Left renal pelvis (tissue), 4 donors: ENCODE measurements around the gene DCAF7. TPM values are rescaled to one million over a fixed set of nuclear protein-coding genes. Genes with fewer than 3 reads are reported as not detected.
A peak's percentile ranks its signal among the peaks of the same experiment; 100 is the strongest.

ENCODE experiments used
- DNase-seq, 4 donors: peaks; one replicate each; pipeline ENCODE4 v3.0.0-alpha.2; 2013; ENCODE audit warnings: low read depth in 4 of 4, low spot score in 3 of 4
- polyA plus RNA-seq, 4 donors: library from polyadenylated mRNA; unstranded; fragments of 120-200 nt; gene quantifications; one replicate each; pipeline ENCODE4 v1.2.1, GENCODE V29; 2013; ENCODE audit not compliant: insufficient read length in 4 of 4

The DCAF7 gene, protein sequence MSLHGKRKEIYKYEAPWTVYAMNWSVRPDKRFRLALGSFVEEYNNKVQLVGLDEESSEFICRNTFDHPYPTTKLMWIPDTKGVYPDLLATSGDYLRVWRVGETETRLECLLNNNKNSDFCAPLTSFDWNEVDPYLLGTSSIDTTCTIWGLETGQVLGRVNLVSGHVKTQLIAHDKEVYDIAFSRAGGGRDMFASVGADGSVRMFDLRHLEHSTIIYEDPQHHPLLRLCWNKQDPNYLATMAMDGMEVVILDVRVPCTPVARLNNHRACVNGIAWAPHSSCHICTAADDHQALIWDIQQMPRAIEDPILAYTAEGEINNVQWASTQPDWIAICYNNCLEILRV
- 100 to 1,000 TPM in 3 of 4 donors, 10 to 100 TPM in 1; 68.7 to 120 (median 110) TPM for polyA plus RNA-seq

DNA sequence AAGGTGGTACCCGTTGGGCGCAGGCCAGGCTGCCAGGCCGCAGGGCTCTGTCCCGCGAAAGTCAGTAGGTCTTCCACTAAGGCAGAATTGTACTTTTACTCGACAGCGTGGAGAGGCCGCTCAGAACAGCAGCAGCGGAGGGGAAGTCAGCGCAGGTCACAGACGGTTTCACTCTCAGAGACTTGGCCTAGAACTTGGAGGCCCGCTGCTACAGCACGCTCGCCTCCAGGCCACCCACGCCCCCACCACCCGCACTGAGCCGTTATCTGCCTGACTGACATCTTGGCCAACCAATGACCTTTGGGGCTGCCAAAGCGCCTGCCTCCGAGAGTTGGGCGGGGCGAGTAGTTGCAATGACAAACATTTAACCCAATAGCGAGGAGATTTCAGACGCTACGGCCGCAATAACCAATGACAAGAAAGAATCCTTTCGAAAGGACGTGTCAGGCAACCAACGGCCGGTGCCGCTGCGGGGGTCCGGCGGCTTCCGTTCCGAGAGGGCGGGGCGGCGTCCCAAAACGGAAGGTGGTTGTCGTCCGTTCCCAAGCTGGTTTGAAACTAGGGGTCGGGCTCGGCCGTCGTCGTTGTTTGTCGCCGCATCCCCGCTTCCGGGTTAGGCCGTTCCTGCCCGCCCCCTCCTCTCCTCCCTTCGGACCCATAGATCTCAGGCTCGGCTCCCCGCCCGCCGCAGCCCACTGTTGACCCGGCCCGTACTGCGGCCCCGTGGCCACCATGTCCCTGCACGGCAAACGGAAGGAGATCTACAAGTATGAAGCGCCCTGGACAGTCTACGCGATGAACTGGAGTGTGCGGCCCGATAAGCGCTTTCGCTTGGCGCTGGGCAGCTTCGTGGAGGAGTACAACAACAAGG, at the start of gene DCAF7:
Gene DCAF7 (plus strand): TSS at position 532 of the 871 bp plus-strand sequence. CDS start 201 bp downstream, at position 733.
- peak; percentile 99 to 100 (median 100) for DNase-seq

DNA sequence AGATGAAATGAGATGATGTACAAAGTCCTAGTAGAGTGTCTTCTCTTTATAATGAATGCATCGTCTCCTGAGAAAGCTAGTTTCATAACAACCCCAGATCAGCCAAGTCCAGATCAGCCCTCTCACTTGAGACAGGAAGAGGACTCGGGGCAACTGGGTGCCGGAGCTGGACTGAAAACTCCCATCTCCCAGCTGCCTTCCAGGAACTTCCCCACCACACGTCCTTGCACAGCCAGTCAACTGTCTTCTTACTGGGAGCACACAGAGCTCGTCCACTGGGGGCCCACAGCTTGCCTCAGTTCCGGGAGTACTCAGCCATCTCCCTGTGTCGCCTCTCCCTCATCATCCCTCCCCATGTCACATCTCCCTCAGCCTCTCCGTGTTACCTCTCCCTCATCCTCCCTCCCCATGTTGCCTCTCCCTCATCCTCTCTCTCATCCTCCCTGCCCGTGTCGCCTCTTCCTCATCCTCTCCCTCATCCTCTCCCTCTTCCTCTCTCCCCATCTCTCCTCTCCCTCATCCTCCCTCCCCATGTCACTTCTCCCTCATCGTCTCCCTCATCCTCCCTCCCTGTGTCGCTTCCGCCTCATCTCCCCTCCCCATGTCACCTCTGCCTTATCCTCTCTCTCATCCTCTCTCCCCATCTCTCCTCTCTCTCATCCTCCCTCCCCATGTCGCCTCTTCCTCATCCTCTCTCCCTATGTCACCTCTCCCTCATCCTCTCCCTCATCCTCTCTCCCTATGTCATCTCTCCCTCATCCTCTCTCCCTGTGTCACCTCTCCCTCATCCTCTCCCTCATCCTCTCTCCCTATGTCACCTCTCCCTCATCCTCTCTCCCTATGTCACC, 49.5 kb upstream of the DCAF7 start:
- no peak for DNase-seq

DNA sequence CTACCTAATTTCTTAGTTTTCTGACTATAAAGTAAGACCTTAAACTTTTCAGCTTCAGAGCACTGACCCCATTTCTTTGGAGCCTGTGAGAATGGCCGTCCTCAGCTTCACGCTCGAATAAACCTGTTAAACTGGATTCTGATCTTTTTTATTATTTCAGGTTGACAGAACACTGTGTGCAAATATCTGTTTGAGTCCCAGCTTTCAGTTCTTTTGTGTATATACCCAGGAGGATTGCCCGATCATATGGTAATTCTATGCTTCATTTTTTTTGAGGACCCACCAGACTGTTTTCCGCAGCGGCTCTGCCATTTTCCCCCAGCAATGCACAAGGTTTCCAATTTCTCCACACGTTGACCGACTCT, 47.0 kb upstream of the DCAF7 start:
- no peak for DNase-seq

DNA sequence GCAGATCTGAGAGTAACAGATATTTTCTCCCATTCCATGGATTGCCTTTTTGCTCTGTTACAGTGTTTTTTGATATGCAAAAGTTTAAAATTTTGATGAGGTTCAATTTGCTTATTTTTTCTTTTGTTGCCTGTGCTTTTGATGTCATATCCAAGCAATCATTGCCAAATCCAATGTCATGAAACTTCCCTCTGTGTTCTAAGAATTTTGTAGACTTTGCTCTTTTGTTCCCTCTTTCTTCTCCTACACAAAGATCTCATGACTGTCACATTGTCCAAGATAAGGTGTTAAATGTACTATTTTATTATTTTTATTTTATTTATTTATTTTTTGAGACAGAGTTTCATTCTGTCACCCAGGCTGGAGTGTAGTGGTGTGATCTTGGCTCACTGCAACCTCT, 46.0 kb upstream of the DCAF7 start:
- DNase-seq = no peak

DNA sequence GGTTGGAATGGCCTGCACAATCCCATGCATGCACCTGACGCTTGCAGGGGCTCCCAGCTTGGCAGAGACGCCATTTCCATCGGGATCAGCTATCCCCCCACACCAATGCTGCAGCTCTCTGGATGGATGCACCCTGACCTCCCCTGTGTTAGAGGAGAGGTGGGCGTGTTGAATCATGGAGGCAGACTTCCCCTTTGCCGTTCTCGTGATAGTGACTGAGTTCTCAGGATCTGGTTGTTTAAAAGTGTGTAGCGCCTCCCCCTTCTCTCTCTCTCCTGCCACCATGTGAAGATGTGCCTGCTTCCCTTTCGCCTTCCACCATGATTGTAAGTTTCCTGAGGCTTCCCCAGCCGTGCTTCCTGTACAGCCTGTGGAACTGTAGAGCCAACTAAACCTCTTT, 44.9 kb upstream of the DCAF7 start:
- DNase-seq = no peak

DNA sequence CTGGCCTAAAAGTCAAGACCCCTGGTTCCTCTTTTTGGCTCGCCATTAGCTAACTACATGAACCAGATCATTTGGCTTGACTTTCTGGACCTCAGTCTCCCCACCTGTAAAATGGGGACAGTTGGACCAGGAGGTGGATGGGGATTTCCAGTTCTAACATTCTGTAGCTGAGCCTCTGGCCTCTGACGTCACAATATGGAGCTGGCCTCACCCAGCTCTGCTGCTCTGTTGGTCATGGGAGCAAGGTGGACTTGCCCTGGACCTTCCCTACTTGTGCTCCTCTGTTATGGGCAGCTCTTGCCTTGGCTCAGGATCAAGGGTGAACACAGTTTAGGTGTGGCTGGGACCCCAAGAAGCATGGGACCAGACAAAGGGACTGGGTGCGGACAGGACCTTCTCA, 43.6 kb upstream of the DCAF7 start:
- no peak for DNase-seq

DNA sequence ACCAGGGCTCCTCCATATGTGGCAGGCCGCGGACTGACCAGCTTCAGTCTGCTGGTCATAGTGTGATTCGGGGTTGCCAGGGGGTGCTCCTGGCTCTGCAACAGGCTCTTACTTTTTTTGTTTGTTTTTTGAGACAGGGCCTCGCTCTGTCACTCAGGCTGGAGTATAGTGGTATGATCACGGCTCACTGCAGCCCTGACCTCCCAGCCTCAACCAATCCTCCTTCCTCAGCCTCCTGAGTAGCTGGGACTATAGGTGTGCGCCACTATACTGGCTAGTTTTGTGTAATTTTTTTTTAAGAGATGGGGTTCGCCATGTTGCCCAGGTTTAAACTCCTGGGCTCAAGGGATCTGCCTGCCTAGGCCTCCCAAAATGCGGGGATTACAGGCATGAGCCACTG, 38.9 kb upstream of the DCAF7 start:
- DNase-seq = no peak

DNA sequence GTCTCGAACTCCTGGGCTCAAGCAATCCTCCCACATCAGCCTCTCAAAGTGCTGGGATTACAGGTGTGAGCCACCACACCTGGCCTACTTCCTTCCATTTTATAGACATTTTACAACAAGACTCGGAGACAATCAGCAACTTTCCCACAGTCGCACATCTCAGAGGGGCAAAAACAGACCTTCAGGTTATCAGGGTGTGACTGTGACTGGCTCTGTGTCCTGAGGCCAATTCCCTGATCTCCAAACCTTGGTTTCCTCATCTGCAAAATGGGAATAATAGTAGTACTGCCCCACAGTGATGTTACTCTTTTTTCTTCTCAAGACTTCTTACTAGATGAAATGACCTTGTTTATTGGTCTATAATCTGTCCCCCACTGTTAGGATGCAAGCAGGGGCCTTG, 37.9 kb upstream of the DCAF7 start:
- no peak for DNase-seq

DNA sequence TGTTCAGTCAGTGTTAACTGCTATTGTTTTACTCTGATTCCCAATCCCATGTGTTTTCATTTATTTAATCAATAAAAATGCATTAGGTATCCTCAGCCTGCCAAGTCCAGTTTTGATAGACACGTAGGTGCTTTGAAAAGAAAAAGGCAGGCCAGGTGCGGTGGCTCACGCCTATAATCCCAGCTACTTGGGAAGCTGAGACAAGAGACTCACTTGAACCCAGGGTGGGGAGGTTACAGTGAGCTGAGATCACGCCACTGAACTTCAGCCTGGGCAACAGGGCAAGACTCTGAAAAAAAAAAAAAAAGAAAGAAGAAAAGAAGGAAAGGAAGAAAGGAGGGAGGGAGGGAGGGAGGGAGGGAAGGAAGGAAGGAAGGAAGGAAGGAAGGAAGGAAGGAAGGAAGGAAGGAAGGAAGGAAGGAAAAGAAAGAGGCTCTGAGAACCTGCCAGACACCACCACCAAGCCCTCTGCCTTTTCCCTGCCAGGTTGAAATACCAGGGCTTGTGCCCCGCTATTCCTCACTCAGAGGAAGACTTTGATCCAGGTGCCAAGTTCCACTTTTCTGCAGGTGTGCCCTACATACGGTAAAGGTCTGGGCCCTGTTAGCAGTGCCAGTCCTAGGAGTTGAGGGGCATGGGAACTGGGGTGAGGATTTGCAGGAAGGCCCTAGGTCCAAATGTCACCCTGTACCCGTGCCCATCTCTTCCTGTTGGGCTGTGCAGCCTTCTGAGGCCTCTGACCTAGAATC, 37.2 kb upstream of the DCAF7 start:
- no peak for DNase-seq

DNA sequence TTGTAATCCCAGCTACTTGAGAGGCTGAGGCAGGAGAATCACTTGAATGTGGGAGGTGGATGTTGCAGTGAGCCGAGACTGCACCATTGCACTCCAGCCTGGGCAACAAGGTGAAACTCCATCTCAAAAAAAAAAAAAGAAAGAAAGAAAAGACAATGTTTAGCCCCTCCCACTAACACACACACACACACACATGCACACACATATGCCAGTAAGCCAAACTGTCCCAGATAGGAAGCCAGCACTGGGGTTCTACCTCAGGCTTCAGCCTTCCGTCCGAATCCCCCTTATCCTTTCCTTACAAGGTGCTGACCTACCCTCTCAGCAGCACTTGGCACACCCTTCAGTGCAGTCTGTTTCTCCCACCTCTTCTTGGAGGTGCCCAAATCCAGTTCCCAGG, 35.8 kb upstream of the DCAF7 start:
- DNase-seq = no peak

DNA sequence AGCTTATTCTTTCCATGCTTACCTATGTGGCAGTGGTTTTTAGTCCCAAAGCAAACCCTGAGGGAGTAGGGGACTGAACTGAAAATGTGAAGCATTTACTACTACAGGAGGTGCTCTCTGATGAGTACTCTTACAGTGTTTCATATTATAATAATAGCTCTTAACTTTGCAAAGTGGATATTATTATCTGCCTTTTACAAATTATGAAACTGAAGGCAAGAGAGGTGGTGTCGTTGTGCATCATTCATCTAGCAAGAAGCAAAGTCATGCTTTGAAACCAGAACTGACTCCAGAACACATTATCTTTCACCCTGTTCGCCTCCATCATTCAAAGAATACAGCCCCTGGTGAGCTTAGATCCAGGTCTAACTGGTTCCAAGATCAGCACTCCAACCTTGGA, 35.3 kb upstream of the DCAF7 start:
- no peak for DNase-seq

DNA sequence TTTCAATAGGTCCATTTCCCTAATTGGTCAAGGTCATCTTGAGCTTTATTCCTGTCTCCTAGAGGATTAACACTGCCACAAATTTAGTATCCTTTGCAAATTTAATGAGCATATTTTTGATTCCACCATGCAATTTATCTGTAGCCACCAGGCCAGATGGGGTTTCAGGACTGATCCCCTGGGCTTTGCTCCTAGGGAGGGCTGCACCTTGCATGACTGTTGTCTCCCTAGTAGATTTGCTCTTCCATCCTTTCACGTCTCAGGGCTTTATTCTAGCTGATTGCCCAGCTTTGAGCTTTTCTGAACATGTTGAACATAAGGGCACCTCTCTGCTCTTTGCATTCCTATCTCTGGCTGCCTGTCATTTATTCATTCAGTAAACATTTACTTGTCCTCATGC, 34.9 kb upstream of the DCAF7 start:
- no peak for DNase-seq

DNA sequence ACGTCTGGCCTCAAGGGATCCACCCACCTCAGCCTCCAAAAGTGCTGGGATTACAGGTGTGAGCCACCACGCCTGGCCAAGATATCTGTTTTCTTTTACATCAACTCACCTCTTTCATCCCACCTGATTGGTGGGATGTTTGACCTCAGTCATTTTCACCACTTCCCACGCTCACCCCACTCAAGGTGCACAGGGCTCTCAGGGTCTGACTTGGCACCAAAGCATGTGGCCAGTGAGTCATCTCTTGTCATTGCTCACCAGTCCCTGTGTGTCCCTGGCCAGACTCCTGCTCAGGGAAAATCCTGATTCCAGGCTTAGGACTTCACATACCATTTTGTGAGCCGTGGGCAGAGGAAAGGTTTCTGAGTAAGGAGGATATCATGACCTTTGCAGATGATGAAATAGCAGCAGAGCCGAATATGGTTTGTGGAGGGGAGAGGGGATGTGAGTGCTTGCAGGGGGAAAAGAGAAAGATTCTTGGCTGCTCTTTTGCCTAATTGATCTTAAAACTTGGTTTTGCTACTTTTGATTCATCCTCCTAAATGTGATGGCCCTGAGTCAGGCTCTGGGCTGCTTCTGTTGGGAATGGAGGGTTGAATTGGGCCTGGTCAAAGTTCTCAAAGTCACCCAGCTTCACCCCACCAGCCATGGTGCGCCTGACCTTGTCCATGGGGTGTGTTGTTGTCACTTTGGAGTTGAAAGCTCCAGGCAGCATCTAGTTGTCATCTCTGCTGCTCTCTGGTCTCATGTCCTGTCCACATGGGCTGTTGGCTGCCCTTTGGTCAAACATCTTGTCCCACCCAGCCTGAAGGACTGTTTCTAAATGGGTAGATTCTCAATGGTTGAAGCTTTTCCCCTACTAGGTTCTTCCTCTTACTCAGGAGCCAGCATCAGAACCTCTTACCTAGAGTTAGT, 33.1 kb upstream of the DCAF7 start:
- DNase-seq = no peak

DNA sequence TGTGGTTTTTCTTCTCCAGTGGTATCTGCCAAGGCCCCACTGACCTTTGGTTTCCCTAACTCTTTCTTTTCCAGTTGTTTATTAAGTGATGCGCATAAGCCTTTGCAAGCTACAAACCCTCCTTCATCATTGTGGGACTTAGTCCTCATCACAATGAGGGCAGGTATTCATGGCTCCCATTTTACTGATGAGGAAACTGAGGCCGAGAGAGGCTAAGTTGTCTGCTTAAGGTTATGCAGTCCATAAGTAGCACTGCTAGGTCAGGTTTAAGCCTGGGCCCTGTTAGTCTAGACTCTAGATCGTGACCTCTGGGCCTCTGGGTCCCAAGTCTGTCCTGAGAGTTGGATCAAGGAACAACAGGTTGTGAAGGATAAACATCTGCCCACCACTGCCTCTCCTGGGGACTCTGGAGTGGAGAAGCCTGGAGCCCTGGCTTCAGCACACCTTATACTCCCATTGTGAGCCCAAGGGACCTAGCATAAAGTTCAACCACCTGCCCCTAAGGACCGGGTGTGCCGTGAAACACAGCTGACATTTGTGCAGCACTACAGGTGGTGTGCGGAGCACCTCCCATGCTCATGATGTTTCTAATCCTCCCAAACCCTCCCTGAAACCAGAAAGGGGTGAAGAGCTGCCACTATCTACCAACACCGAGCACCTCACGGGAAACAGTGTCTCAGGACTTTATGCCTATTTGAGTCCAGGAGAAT, 32.3 kb upstream of the DCAF7 start:
- no peak for DNase-seq

DNA sequence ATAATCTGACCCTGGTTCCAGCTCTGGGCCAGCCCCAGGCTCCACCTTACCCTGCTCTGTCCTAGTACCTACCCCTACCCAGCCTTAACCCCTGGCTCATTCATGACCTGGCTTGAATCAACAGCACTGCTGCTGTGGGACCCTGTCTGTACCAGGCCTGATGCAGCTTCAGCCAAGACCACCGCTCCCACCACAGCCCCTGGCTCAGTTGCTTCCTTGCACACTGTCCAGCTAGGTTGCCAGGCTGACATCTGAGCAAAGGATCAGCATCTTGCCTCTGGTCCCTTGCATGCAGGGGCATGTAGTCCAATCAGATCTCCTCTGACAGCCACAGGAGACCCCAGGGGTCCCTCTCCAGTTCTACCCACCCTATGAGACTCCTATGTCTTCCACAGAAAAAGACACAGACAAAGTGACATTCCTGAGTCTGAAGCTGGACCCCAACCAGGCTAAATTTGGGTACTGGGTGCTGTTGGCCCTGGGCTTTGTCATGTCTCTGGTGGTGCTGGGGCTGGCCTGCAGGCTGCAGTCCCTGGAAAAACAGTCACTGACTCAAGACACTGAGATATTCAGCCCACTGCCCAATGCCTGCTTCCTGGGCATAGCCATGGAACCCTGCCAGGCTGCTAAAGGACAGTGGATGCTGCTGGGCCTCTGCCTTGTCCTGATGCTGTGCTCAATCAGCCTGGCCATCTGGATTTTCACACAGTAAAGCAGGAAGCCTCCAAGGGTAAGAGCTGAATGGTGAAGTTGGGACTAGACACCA, 31.0 kb upstream of the DCAF7 start:
- DNase-seq = no peak

DNA sequence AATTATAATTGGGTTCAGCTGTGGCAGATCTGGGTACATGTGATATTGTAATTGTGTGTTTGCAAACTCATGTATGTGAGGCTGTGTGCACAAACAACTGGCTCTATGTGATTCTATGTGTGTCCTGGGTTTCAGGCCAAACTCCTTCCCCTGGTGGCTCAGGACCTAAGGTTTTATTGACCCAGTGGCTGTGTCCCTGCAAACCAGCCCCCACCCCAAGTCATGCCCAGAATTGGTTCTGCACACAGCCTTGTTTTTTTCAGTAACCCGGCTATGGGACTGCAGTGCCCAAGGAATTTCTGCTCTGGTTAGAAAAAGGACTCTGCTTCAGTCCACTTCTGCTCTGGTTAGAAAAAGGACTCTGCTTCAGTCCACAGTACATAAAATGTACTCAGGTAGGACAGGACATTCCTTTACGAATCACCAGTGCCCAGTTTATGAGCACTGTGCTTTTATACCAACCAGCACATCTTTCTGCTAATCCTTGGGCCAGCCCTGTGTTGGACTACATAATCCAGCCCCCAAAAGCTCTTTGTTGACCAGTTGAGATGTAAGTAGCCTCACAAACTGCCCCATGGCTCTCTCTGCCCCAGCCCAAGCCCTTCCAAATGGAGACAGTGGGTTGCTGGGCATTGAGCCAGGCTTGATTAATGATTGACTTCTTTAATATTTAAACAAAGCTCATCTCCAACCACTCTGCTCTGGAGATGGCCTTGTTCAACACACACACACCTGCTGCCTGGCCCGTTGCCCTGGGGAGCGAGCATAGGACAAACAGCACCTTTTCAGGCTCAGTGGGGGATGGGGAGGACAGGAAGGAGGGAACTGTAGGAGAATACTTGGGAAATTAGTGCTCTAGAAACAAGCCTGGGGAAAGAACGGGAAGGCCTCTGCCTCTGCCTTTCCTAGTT, 30.1 kb upstream of the DCAF7 start:
- peak in 2 of 4 donors; percentile 29 to 66 for DNase-seq
